Measurements from ENCODE around the gene MICAL1.

GRCh38 chr6:109498052-109498451, 42.5 kb upstream of the MICAL1 start:
- no peak for TF ChIP-seq CTCF (IDR thresholded peaks at IDR 0.05; ENCODE audit: insufficient read depth, low read length)
- TF ChIP-seq, protein P1, sequence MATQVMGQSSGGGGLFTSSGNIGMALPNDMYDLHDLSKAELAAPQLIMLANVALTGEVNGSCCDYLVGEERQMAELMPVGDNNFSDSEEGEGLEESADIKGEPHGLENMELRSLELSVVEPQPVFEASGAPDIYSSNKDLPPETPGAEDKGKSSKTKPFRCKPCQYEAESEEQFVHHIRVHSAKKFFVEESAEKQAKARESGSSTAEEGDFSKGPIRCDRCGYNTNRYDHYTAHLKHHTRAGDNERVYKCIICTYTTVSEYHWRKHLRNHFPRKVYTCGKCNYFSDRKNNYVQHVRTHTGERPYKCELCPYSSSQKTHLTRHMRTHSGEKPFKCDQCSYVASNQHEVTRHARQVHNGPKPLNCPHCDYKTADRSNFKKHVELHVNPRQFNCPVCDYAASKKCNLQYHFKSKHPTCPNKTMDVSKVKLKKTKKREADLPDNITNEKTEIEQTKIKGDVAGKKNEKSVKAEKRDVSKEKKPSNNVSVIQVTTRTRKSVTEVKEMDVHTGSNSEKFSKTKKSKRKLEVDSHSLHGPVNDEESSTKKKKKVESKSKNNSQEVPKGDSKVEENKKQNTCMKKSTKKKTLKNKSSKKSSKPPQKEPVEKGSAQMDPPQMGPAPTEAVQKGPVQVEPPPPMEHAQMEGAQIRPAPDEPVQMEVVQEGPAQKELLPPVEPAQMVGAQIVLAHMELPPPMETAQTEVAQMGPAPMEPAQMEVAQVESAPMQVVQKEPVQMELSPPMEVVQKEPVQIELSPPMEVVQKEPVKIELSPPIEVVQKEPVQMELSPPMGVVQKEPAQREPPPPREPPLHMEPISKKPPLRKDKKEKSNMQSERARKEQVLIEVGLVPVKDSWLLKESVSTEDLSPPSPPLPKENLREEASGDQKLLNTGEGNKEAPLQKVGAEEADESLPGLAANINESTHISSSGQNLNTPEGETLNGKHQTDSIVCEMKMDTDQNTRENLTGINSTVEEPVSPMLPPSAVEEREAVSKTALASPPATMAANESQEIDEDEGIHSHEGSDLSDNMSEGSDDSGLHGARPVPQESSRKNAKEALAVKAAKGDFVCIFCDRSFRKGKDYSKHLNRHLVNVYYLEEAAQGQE (IDR thresholded peaks at IDR 0.05; ENCODE audit: insufficient replicate concordance, low read depth): no peak
- no peak for TF ChIP-seq POLR2AphosphoS5 (IDR thresholded peaks at IDR 0.05; ENCODE audit: low read depth)
- no peak for TF ChIP-seq GABPA (IDR thresholded peaks at IDR 0.05; ENCODE audit: low read depth)
